IPS-18c (cell line): ENCODE results near the gene ALK.

Source experiments
- H3K4me3 ChIP-seq: 2 replicates; pipeline ENCODE4 v1.7.0; 2013; ENCODE audit warnings: low read depth, mild to moderate bottlenecking, low read length, moderate library complexity; ENCODE audit not compliant: insufficient read depth
- H3K9me3 ChIP-seq: one replicate; pipeline ENCODE4 v1.6.1; 2013; ENCODE audit warnings: mild to moderate bottlenecking, low read length, moderate library complexity; ENCODE audit not compliant: control insufficient read depth, insufficient read depth

Gene ALK

GRCh38 chr2:29606104-29607037 lies 315.0 kb downstream of the ALK start:
- Histone ChIP-seq H3K4me3 (no peak overlapping the region), H3K9me3 (peaks cover 2% of the 10 kb centered on the region)

GRCh38 chr2:29603341-29603740 lies 318.0 kb downstream of the ALK start:
- Histone ChIP-seq H3K4me3 (no peak overlapping the region), H3K9me3 (peaks cover 2% of the 10 kb centered on the region)

- Histone ChIP-seq H3K4me3 (no peak overlapping the region), H3K9me3 (peaks cover 2% of the 10 kb centered on the region)
These were observed 319.5 kb downstream of the ALK start for GRCh38 chr2:29601872-29602271.

GRCh38 chr2:29601321-29601720 lies 320.1 kb downstream of the ALK start:
- Histone ChIP-seq H3K4me3 (no peak overlapping the region), H3K9me3 (peaks cover 2% of the 10 kb centered on the region)

GRCh38 chr2:29599946-29600345 lies 321.4 kb downstream of the ALK start:
- H3K9me3 ChIP-seq, result peaks cover 2% of the 10 kb centered on the region
- no peak overlapping the region for H3K4me3 ChIP-seq

GRCh38 chr2:29598978-29599377 lies 322.4 kb downstream of the ALK start:
- Histone ChIP-seq H3K9me3 (peaks cover 2% of the 10 kb centered on the region), H3K4me3 (no peak overlapping the region)

- H3K9me3 ChIP-seq, result no peaks in the 10 kb centered on the region
- no peak overlapping the region for H3K4me3 ChIP-seq
These were observed 324.4 kb downstream of the ALK start for GRCh38 chr2:29597035-29597434.

- Histone ChIP-seq H3K4me3 (no peak overlapping the region), H3K9me3 (no peaks in the 10 kb centered on the region)
These were observed 324.8 kb downstream of the ALK start for GRCh38 chr2:29596584-29596983.

GRCh38 chr2:29591600-29591999 lies 329.8 kb downstream of the ALK start:
- no peaks in the 10 kb centered on the region for H3K9me3 ChIP-seq
- H3K4me3 ChIP-seq, result no peak overlapping the region

- H3K9me3 ChIP-seq, result no peaks in the 10 kb centered on the region
- H3K4me3 ChIP-seq, result no peak overlapping the region
These were observed 331.2 kb downstream of the ALK start for GRCh38 chr2:29590211-29590610.

GRCh38 chr2:29589440-29590103 lies 331.8 kb downstream of the ALK start:
- no peak overlapping the region for H3K4me3 ChIP-seq
- H3K9me3 ChIP-seq, result no peaks in the 10 kb centered on the region

GRCh38 chr2:29587402-29588190 lies 333.8 kb downstream of the ALK start:
- no peaks in the 10 kb centered on the region for H3K9me3 ChIP-seq
- H3K4me3 ChIP-seq, result no peak overlapping the region

GRCh38 chr2:29586919-29587318 lies 334.5 kb downstream of the ALK start:
- Histone ChIP-seq H3K9me3 (no peaks in the 10 kb centered on the region), H3K4me3 (no peak overlapping the region)

GRCh38 chr2:29583548-29584156 lies 337.7 kb downstream of the ALK start:
- Histone ChIP-seq H3K9me3 (no peaks in the 10 kb centered on the region), H3K4me3 (no peak overlapping the region)

GRCh38 chr2:29583104-29583503 lies 338.3 kb downstream of the ALK start:
- Histone ChIP-seq H3K4me3 (no peak overlapping the region), H3K9me3 (no peaks in the 10 kb centered on the region)

- Histone ChIP-seq H3K4me3 (no peak overlapping the region), H3K9me3 (no peaks in the 10 kb centered on the region)
These were observed 339.3 kb downstream of the ALK start for GRCh38 chr2:29582062-29582461.

- no peak overlapping the region for H3K4me3 ChIP-seq
- H3K9me3 ChIP-seq, result no peaks in the 10 kb centered on the region
These were observed 341.2 kb downstream of the ALK start for GRCh38 chr2:29580223-29580622.
